ENCODE results near the gene TMEM178A. TPM values are rescaled to one million over a fixed set of nuclear protein-coding genes. Genes with fewer than 3 reads are reported as not detected.

Gene TMEM178A
- polyA plus RNA-seq, 2 of the 4 experiments (the other 2 are of a cell fraction) = 0.13 to 0.87 TPM

DNA sequence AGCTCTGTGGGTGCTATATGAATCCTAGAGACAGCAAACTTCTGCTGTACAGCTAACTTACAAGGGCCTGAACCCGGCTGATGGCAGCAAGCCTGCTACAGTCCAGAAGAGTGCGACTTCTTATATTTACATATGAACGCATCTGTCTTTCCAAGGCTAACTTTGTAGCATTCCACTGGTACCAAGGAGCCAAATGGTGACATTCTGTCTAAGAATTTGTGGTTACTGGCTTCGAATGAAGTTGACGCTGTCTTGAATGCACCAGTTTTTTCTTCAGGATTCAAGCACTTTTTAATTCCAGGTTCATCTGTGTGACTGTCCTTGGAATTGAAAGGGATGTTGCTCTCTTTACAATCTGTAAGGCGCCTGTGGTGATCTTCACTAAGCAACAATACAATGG, 70.9 kb downstream of the TMEM178A start:
- CTCF ChIA-PET = interaction anchor here (1.2 kb wide), 1 partner anchor 10 kb away, joined by 3 read pairs; no protein-coding TSS in a partner anchor
- Histone ChIP-seq H3K9me3 (no peaks in the 10 kb centered on the region), H3K4me2 (no peak overlapping the region), H3K4me1 (no peaks in the 10 kb centered on the region), H3K27ac (no peak overlapping the region), H3K4me3 (no peak overlapping the region)
- POLR2A ChIA-PET = no interaction called here
- FAIRE-seq = no peak
- no peak for DNase-seq (ENCODE audit: low read depth in 1 of 2, low spot score in 1 of 2)
- no peak for ATAC-seq
- TF ChIP-seq CBX8 (IDR thresholded peaks at IDR 0.05) = no peak
- no peak for TF ChIP-seq MAFK (IDR thresholded peaks at IDR 0.05; ENCODE audit: partially characterized antibody)
- TF ChIP-seq, protein P1, sequence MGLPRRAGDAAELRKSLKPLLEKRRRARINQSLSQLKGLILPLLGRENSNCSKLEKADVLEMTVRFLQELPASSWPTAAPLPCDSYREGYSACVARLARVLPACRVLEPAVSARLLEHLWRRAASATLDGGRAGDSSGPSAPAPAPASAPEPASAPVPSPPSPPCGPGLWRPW (IDR thresholded peaks at IDR 0.05) = no peak
- TF ChIP-seq MYC (IDR thresholded peaks at IDR 0.05; ENCODE audit: borderline replicate concordance, low read length) = no peak
- TF ChIP-seq, protein P2, sequence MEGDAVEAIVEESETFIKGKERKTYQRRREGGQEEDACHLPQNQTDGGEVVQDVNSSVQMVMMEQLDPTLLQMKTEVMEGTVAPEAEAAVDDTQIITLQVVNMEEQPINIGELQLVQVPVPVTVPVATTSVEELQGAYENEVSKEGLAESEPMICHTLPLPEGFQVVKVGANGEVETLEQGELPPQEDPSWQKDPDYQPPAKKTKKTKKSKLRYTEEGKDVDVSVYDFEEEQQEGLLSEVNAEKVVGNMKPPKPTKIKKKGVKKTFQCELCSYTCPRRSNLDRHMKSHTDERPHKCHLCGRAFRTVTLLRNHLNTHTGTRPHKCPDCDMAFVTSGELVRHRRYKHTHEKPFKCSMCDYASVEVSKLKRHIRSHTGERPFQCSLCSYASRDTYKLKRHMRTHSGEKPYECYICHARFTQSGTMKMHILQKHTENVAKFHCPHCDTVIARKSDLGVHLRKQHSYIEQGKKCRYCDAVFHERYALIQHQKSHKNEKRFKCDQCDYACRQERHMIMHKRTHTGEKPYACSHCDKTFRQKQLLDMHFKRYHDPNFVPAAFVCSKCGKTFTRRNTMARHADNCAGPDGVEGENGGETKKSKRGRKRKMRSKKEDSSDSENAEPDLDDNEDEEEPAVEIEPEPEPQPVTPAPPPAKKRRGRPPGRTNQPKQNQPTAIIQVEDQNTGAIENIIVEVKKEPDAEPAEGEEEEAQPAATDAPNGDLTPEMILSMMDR (IDR thresholded peaks at IDR 0.05) = no peak
- TF ChIP-seq ZNF302 (CRISPR knock-in tag; IDR thresholded peaks at IDR 0.05) = no peak
- TF ChIP-seq, protein P3, sequence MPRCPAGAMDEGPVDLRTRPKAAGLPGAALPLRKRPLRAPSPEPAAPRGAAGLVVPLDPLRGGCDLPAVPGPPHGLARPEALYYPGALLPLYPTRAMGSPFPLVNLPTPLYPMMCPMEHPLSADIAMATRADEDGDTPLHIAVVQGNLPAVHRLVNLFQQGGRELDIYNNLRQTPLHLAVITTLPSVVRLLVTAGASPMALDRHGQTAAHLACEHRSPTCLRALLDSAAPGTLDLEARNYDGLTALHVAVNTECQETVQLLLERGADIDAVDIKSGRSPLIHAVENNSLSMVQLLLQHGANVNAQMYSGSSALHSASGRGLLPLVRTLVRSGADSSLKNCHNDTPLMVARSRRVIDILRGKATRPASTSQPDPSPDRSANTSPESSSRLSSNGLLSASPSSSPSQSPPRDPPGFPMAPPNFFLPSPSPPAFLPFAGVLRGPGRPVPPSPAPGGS (IDR thresholded peaks at IDR 0.05) = no peak
- no peak for TF ChIP-seq KDM5A (IDR thresholded peaks at IDR 0.05)
- no peak for TF ChIP-seq JUN (IDR thresholded peaks at IDR 0.05)
- WGBS (ENCODE audit: missing lambda C conversion rate) = 92% methylated on average over 6 of the region's 6 CpGs

DNA sequence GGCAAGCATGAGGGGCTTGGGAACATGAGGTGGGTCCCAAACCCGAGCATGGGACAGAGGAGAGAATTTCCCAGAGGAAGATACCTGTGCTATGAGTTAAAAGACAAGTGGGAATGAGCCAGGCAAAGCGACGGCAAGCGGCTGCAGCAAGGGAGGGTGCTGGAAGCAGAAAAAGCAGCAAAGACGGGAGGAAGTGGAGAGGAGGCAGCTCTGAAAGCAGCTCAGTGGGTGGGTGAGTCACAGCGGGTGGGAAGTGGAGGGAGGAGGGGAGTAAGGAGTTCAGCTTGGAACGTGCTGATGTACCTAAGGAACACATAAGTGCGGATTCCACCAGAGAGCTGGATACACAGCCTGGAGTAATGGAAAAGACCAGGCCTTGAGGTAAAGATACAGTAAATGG, 71.9 kb downstream of the TMEM178A start:
- CTCF ChIA-PET = interaction anchor here (1.6 kb wide), 1 partner anchor 9 kb away, joined by 7 read pairs; no protein-coding TSS in a partner anchor
- 89% methylated on average over 8 of the region's 8 CpGs for WGBS (ENCODE audit: missing lambda C conversion rate)
- Histone ChIP-seq H3K4me2 (no peak overlapping the region), H3K9me3 (no peaks in the 10 kb centered on the region), H3K27ac (no peak overlapping the region), H3K4me1 (no peaks in the 10 kb centered on the region), H3K4me3 (no peak overlapping the region)
- no peak for ATAC-seq
- DNase-seq (ENCODE audit: low read depth in 1 of 2, low spot score in 1 of 2) = no peak
- POLR2A ChIA-PET = no interaction called here
- no peak for FAIRE-seq
- TF ChIP-seq MAZ (IDR thresholded peaks at IDR 0.05; ENCODE audit: borderline replicate concordance, low read depth, low read length) = no peak
- TF ChIP-seq RARB (CRISPR knock-in tag; IDR thresholded peaks at IDR 0.05) = no peak
- TF ChIP-seq HEYL (CRISPR knock-in tag; IDR thresholded peaks at IDR 0.05) = no peak
- TF ChIP-seq POLR2AphosphoS2 (conservative IDR thresholded peaks at IDR 0.05; ENCODE audit: low read length) = no peak
- TF ChIP-seq, protein P4, sequence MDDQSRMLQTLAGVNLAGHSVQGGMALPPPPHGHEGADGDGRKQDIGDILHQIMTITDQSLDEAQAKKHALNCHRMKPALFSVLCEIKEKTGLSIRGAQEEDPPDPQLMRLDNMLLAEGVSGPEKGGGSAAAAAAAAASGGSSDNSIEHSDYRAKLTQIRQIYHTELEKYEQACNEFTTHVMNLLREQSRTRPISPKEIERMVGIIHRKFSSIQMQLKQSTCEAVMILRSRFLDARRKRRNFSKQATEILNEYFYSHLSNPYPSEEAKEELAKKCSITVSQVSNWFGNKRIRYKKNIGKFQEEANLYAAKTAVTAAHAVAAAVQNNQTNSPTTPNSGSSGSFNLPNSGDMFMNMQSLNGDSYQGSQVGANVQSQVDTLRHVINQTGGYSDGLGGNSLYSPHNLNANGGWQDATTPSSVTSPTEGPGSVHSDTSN (IDR thresholded peaks at IDR 0.05) = no peak
- TF ChIP-seq, protein P5, sequence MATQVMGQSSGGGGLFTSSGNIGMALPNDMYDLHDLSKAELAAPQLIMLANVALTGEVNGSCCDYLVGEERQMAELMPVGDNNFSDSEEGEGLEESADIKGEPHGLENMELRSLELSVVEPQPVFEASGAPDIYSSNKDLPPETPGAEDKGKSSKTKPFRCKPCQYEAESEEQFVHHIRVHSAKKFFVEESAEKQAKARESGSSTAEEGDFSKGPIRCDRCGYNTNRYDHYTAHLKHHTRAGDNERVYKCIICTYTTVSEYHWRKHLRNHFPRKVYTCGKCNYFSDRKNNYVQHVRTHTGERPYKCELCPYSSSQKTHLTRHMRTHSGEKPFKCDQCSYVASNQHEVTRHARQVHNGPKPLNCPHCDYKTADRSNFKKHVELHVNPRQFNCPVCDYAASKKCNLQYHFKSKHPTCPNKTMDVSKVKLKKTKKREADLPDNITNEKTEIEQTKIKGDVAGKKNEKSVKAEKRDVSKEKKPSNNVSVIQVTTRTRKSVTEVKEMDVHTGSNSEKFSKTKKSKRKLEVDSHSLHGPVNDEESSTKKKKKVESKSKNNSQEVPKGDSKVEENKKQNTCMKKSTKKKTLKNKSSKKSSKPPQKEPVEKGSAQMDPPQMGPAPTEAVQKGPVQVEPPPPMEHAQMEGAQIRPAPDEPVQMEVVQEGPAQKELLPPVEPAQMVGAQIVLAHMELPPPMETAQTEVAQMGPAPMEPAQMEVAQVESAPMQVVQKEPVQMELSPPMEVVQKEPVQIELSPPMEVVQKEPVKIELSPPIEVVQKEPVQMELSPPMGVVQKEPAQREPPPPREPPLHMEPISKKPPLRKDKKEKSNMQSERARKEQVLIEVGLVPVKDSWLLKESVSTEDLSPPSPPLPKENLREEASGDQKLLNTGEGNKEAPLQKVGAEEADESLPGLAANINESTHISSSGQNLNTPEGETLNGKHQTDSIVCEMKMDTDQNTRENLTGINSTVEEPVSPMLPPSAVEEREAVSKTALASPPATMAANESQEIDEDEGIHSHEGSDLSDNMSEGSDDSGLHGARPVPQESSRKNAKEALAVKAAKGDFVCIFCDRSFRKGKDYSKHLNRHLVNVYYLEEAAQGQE (IDR thresholded peaks at IDR 0.05) = no peak
- TF ChIP-seq ZC3H11A (IDR thresholded peaks at IDR 0.05) = no peak
- no peak for TF ChIP-seq MYC (IDR thresholded peaks at IDR 0.05; ENCODE audit: borderline replicate concordance, low read length)
- no peak for TF ChIP-seq EHMT2 (IDR thresholded peaks at IDR 0.05; ENCODE audit: low read depth)
